PC-3 (cell line): ENCODE data around the gene TSSK2. TPM values are rescaled to one million over a fixed set of nuclear protein-coding genes. Genes with fewer than 3 reads are reported as not detected.

Experiments used
- ATAC-seq: fragments of 200-7000 bp; cut with Tn5 transposase; 2 replicates; pipeline ENCODE4 v1.9.1; 2020; ENCODE audit warnings: mild to moderate bottlenecking, moderate library complexity
- BruUV-seq: library from RNA; stranded (reverse); fragments of 400-500 nt; replicated peaks from 2 replicates; lab custom pipeline; 2021; lab: Mats Ljungman, UMichigan
- CTCF ChIA-PET: fragments of 300-600 bp; sonication (Branson Sonifier 250); formaldehyde crosslinking; loops from one replicate; lab custom pipeline; 2022; ENCODE audit warnings: antibody characterized with exemption; lab: Charles Lee
- POLR2A ChIA-PET: fragments of 300-600 bp; sonication (Branson Sonifier 250); formaldehyde crosslinking; loops from one replicate; lab custom pipeline; 2022; ENCODE audit warnings: antibody characterized with exemption; ENCODE audit not compliant: unreplicated experiment; lab: Charles Lee
- DNase-seq: peaks from one replicate; pipeline ENCODE4 v3.0.0-alpha.2; 2015
- H2AFZ ChIP-seq: fragments of 300-600 bp; sonication (generic); 2 replicates; pipeline ENCODE4 v1.6.0; 2016; ENCODE audit warnings: antibody characterized with exemption, low read length
- H3F3A ChIP-seq: fragments of 300-600 bp; sonication (generic); one replicate; pipeline ENCODE4 v1.6.0; 2017; ENCODE audit warnings: antibody characterized with exemption, low read length, control low read depth, mild to moderate bottlenecking; ENCODE audit not compliant: unreplicated experiment
- H3K27ac ChIP-seq: fragments of 300-600 bp; sonication (generic); 2 replicates; pipeline ENCODE4 v1.5.1; 2016; ENCODE audit warnings: mild to moderate bottlenecking, low read length
- H3K27me3 ChIP-seq: fragments of 300-600 bp; sonication (generic); 2 replicates; pipeline ENCODE4 v1.6.1; 2016; ENCODE audit warnings: low read length, mixed read lengths
- H3K36me3 ChIP-seq: fragments of 300-600 bp; sonication (generic); 2 replicates; pipeline ENCODE4 v1.6.1; 2016; ENCODE audit warnings: low read depth, mixed run types, low read length, mixed read lengths
- H3K4me1 ChIP-seq: fragments of 300-600 bp; sonication (generic); 2 replicates; pipeline ENCODE4 v1.5.1; 2016; ENCODE audit warnings: low read length; ENCODE audit not compliant: insufficient read depth
- H3K4me2 ChIP-seq: fragments of 300-600 bp; sonication (generic); 2 replicates; pipeline ENCODE4 v1.6.0; 2016; ENCODE audit warnings: low read length
- H3K4me3 ChIP-seq: fragments of 300-600 bp; sonication (generic); 2 replicates; pipeline ENCODE4 v1.5.1; 2016; ENCODE audit warnings: mild to moderate bottlenecking, low read length, mixed read lengths
- H3K79me2 ChIP-seq: fragments of 300-600 bp; sonication (generic); 2 replicates; pipeline ENCODE4 v1.6.1; 2017; ENCODE audit warnings: low read length, mixed read lengths
- H3K9ac ChIP-seq: fragments of 300-600 bp; sonication (generic); 2 replicates; pipeline ENCODE4 v1.6.0; 2016; ENCODE audit warnings: mild to moderate bottlenecking, low read length
- H3K9me2 ChIP-seq: fragments of 300-600 bp; sonication (generic); replicated peaks from 2 replicates; pipeline ENCODE4 v1.6.1; 2016; ENCODE audit warnings: mixed run types, low read length, mixed read lengths
- H3K9me3 ChIP-seq: fragments of 300-600 bp; sonication (generic); 2 replicates; pipeline ENCODE4 v1.6.1; 2016; ENCODE audit warnings: low read length, mixed read lengths
- H4K20me1 ChIP-seq: fragments of 300-600 bp; sonication (generic); 2 replicates; pipeline ENCODE4 v1.6.1; 2016; ENCODE audit warnings: low read length, mixed read lengths
- EZH2 ChIP-seq: fragments of 300-600 bp; sonication (generic); IDR thresholded peaks from one replicate; pipeline ENCODE4 v1.6.1; 2017; ENCODE audit warnings: antibody characterized with exemption, mild to moderate bottlenecking, low read length; ENCODE audit not compliant: unreplicated experiment
- EZH2phosphoT487 ChIP-seq: fragments of 300-600 bp; sonication (generic); IDR thresholded peaks from 2 replicates; pipeline ENCODE4 v1.6.1; 2018; ENCODE audit warnings: mild to moderate bottlenecking, antibody characterized with exemption, low read length, borderline replicate concordance
- intact Hi-C: fragments of 100-400 bp; cut with micrococcal nuclease; formaldehyde crosslinking; loops from 2 replicates; pipeline ENCODE4 v1.9.0; 2023
- total RNA-seq: library from RNA; depleted of rRNA; stranded (reverse); fragments of >200 nt; gene quantifications from 2 replicates; pipeline ENCODE4 v1.2.3, GENCODE V29; 2014
- TF ChIP-seq, protein P1 (sequence below): fragments of 300-600 bp; sonication (generic); conservative IDR thresholded peaks from 2 replicates; pipeline ENCODE4 v1.5.1; 2017; ENCODE audit warnings: antibody characterized with exemption, low read depth, mild to moderate bottlenecking, low read length

TSSK2 gene
- total RNA-seq, 1 experiment from 2014 or later: not detected

GRCh38 chr22:19139001-19139356, 7.9 kb downstream of the TSSK2 start:
- no peak overlapping the region for H2AFZ ChIP-seq
- ChIA-PET CTCF (no interaction called here), POLR2A (no interaction called here)
- no peaks in the 10 kb centered on the region for H3K4me1 ChIP-seq
- no peaks in the 10 kb centered on the region for H3F3A ChIP-seq
- H3K79me2 ChIP-seq: peaks cover 14% of the 10 kb centered on the region
- no peak overlapping the region for H3K27ac ChIP-seq
- H3K4me3 ChIP-seq: no peak overlapping the region
- H3K36me3 ChIP-seq: peaks cover 6% of the 10 kb centered on the region; the same call in 1 of the 2 replicates
- ATAC-seq (no peak), DNase-seq (no peak)
- TF ChIP-seq, protein P1, sequence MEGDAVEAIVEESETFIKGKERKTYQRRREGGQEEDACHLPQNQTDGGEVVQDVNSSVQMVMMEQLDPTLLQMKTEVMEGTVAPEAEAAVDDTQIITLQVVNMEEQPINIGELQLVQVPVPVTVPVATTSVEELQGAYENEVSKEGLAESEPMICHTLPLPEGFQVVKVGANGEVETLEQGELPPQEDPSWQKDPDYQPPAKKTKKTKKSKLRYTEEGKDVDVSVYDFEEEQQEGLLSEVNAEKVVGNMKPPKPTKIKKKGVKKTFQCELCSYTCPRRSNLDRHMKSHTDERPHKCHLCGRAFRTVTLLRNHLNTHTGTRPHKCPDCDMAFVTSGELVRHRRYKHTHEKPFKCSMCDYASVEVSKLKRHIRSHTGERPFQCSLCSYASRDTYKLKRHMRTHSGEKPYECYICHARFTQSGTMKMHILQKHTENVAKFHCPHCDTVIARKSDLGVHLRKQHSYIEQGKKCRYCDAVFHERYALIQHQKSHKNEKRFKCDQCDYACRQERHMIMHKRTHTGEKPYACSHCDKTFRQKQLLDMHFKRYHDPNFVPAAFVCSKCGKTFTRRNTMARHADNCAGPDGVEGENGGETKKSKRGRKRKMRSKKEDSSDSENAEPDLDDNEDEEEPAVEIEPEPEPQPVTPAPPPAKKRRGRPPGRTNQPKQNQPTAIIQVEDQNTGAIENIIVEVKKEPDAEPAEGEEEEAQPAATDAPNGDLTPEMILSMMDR: no peak
- TF ChIP-seq EZH2 (no peak), EZH2phosphoT487 (no peak)
- intact Hi-C loops: no loop called here
- no peaks in the 10 kb centered on the region for H3K9me3 ChIP-seq
- H3K27me3 ChIP-seq: no peaks in the 10 kb centered on the region
- H3K9ac ChIP-seq: no peak overlapping the region
- no peaks in the 10 kb centered on the region for H3K9me2 ChIP-seq
- BruUV-seq: no TSS peak
- H4K20me1 ChIP-seq: no peaks in the 10 kb centered on the region
- no peak overlapping the region for H3K4me2 ChIP-seq

GRCh38 chr22:19139974-19140373, 8.9 kb downstream of the TSSK2 start:
- H4K20me1 ChIP-seq: no peaks in the 10 kb centered on the region
- CTCF ChIA-PET: no interaction called here

GRCh38 chr22:19142394-19142793, 11.3 kb downstream of the TSSK2 start:
- no TSS peak for BruUV-seq
- H3K9me2 ChIP-seq: no peaks in the 10 kb centered on the region
- ATAC-seq (no peak), DNase-seq (no peak)
- intact Hi-C loops: no loop called here
- H3K36me3 ChIP-seq: peaks cover 6% of the 10 kb centered on the region; the same call in 1 of the 2 replicates
- H3K9ac ChIP-seq: no peak overlapping the region
- no peak overlapping the region for H3K4me3 ChIP-seq
- ChIA-PET POLR2A (no interaction called here), CTCF (no interaction called here)
- TF ChIP-seq EZH2phosphoT487: no peak
- no peak for TF ChIP-seq EZH2
- TF ChIP-seq, protein P1: no peak
- no peak overlapping the region for H3K27ac ChIP-seq
- no peaks in the 10 kb centered on the region for H3K4me1 ChIP-seq
- no peaks in the 10 kb centered on the region for H4K20me1 ChIP-seq
- no peaks in the 10 kb centered on the region for H3F3A ChIP-seq
- no peaks in the 10 kb centered on the region for H3K27me3 ChIP-seq
- no peak overlapping the region for H3K4me2 ChIP-seq
- H3K79me2 ChIP-seq: peaks cover 18% of the 10 kb centered on the region
- H2AFZ ChIP-seq: no peak overlapping the region
- H3K9me3 ChIP-seq: no peaks in the 10 kb centered on the region

More at GRCh38 chr22:19139974-19140373, 8.9 kb downstream of the TSSK2 start:
- no peak overlapping the region for H3K4me3 ChIP-seq
- H3K4me2 ChIP-seq: no peak overlapping the region
- no peaks in the 10 kb centered on the region for H3K9me2 ChIP-seq
- TF ChIP-seq, protein P1: no peak
- no peak for TF ChIP-seq EZH2phosphoT487
- TF ChIP-seq EZH2: no peak
- no peaks in the 10 kb centered on the region for H3K4me1 ChIP-seq
- H3F3A ChIP-seq: no peaks in the 10 kb centered on the region
- ATAC-seq (no peak), DNase-seq (no peak)
- no peaks in the 10 kb centered on the region for H3K9me3 ChIP-seq
- no peak overlapping the region for H3K27ac ChIP-seq
- no peak overlapping the region for H2AFZ ChIP-seq
- intact Hi-C loops: no loop called here
- no TSS peak for BruUV-seq
- peaks cover 6% of the 10 kb centered on the region; the same call in 1 of the 2 replicates for H3K36me3 ChIP-seq
- H3K27me3 ChIP-seq: no peaks in the 10 kb centered on the region
- no peak overlapping the region for H3K9ac ChIP-seq
- POLR2A ChIA-PET: interaction anchor here (0.6 kb wide), 1 partner anchor 26 kb away, joined by 28 read pairs; no protein-coding TSS in a partner anchor
- peaks cover 18% of the 10 kb centered on the region for H3K79me2 ChIP-seq
